Neural crest cell (in vitro differentiated cells): ENCODE measurements around the gene USP6NL. TPM values are rescaled to one million over a fixed set of nuclear protein-coding genes. Genes with fewer than 3 reads are reported as not detected.
"Not testable (repeated sequence)": the region's sequence is repeated elsewhere in the genome, so short reads cannot be mapped to it uniquely, and the experiment has no call there.

ENCODE experiments used
- DNase-seq: peaks from one replicate; pipeline ENCODE4 v3.0.0; 2021; ENCODE audit warnings: low read depth, mixed read lengths, low spot score
- H3K27ac Mint-ChIP-seq: one replicate; pipeline ENCODE4 v1.8.0; 2021; ENCODE audit warnings: mild to moderate bottlenecking, mixed read lengths; ENCODE audit not compliant: unreplicated experiment
- H3K27me3 Mint-ChIP-seq: 2 replicates; pipeline ENCODE4 v1.8.0; 2021; ENCODE audit warnings: low read depth, mild to moderate bottlenecking, mixed read lengths
- H3K36me3 Mint-ChIP-seq: 2 replicates; pipeline ENCODE4 v1.8.0; 2021; ENCODE audit warnings: low read depth, mild to moderate bottlenecking, mixed read lengths
- H3K4me1 Mint-ChIP-seq: 2 replicates; pipeline ENCODE4 v1.8.0; 2021; ENCODE audit warnings: mixed read lengths
- H3K4me3 Mint-ChIP-seq: one replicate; pipeline ENCODE4 v1.8.0; 2021; ENCODE audit warnings: mild to moderate bottlenecking, mixed read lengths
- H3K9me3 Mint-ChIP-seq: 2 replicates; pipeline ENCODE4 v1.8.0; 2021; ENCODE audit warnings: mixed read lengths
- total RNA-seq: library from RNA; stranded (reverse); gene quantifications from 2 replicates; pipeline ENCODE4 v1.2.1, GENCODE V29; 2021
- TF ChIP-seq, protein P1 (sequence below): fragments of 200-600 bp; sonication (generic); conservative IDR thresholded peaks from 2 replicates; pipeline ENCODE4 v1.5.0; 2021; ENCODE audit warnings: antibody characterized with exemption, mild to moderate bottlenecking

USP6NL gene
- total RNA-seq, 1 donor from 2014 or later, result 35.3 TPM

DNA sequence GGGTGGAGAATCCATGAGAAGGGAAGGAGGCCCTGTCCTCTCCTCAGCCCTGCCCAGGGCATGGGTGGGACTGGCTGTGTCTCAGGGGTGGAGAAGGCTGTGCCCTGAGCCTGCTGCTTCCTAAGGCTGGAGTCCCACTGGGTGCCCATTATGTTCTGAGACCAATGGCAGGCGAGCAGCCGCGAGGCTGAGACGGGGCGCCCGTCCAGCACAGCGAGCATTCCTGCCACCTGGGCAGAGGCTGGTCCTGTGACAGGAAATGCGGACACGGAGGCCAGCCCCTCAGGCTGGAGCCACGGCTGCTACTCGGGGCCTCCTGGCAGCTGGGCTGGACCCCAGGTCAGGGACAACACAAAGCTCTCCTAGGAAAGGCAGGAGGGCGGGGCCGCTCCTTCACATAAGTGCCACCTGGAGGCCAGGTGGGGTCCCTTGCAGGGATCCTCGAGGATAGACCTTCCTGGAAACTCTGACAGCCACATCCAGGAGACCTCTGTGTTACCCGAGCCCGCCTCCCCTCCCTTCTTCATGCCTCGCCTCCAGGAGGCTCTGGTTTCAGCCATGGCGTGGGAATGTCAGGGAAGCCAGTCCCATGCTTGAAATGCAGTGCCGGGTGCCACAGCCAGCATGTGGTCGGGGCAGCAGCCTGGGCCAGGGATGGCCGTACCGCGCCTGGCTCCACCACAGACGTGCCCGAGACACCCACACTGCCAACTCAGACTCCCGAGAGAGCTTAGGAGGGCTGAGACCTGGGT is 173.9 kb downstream of the USP6NL start:
- Mint-ChIP-seq H3K27ac (no peak overlapping the region), H3K27me3 (no peaks in the 10 kb centered on the region), H3K36me3 (no peaks in the 10 kb centered on the region), H3K9me3 (no peaks in the 10 kb centered on the region), H3K4me3 (no peak overlapping the region), H3K4me1 (peaks cover 28% of the 10 kb centered on the region)
- DNase-seq, result no peak
- TF ChIP-seq, protein P1, sequence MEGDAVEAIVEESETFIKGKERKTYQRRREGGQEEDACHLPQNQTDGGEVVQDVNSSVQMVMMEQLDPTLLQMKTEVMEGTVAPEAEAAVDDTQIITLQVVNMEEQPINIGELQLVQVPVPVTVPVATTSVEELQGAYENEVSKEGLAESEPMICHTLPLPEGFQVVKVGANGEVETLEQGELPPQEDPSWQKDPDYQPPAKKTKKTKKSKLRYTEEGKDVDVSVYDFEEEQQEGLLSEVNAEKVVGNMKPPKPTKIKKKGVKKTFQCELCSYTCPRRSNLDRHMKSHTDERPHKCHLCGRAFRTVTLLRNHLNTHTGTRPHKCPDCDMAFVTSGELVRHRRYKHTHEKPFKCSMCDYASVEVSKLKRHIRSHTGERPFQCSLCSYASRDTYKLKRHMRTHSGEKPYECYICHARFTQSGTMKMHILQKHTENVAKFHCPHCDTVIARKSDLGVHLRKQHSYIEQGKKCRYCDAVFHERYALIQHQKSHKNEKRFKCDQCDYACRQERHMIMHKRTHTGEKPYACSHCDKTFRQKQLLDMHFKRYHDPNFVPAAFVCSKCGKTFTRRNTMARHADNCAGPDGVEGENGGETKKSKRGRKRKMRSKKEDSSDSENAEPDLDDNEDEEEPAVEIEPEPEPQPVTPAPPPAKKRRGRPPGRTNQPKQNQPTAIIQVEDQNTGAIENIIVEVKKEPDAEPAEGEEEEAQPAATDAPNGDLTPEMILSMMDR, result no peak

DNA sequence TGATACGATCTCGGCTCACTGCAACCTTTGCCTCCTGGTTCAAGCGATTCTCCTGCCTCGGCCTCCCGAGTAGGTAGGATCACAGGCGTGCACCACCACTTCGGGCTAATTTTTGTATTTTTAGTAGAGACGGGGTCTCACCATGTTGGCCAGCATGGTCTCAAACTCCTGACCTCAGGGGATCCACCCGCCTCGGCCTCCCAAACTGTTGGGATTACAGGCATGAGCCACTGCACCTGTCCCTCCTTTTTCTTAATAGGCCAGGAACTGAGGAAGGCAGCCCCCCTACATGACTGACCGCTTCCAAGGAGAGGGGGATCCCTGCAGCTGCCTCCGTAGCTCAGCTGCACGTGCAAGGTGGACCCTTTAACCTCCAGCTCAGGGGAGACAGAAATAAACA is 175.0 kb downstream of the USP6NL start:
- DNase-seq, H3K9me3 Mint-ChIP-seq, H3K27me3 Mint-ChIP-seq, H3K4me3 Mint-ChIP-seq, H3K36me3 Mint-ChIP-seq, H3K27ac Mint-ChIP-seq: not testable (repeated sequence)
- H3K4me1 Mint-ChIP-seq, result peaks cover 26% of the 10 kb centered on the region

DNA sequence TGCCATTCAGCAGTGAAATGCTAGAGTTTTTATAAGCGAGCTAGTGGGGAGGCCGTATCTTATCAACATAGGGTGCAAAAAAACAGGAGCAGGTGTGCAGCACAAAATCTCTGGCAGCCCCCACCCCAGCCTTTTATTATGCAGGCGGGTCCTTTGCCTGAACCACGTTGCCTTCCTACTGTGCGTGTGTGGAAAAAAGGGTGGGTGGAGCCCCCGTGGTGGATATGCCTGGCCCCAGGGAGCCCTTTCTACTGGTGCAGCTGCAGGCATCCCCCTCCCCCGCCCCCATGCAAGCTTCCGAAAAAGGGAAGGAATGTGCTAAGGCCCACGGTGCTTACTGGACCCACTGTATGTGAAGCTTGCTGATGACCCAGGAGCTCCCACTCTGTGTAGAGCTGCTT is 175.9 kb downstream of the USP6NL start:
- TF ChIP-seq, protein P1, result no peak
- Mint-ChIP-seq H3K27ac (no peak overlapping the region), H3K27me3 (no peaks in the 10 kb centered on the region), H3K36me3 (no peaks in the 10 kb centered on the region), H3K4me1 (peaks cover 21% of the 10 kb centered on the region), H3K4me3 (no peak overlapping the region), H3K9me3 (no peaks in the 10 kb centered on the region)
- no peak for DNase-seq

DNA sequence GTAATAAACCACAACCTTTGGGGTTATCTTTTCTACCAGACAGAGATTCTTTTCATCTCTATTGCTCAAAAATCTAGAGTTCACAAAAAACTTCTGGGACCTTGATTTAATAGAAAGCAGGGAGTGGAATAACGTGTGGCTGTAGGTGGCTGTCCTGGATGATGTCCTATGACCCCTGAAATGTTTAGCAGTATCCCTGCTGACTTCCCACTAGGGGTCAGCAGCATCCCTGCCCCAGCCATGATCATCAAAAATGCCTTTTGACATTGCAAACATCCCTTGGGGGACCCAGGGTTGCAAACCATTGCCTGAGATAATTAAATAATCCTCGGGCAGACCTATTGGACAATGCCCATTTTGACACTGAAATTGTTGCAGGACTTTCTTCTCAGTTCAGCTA is 177.1 kb downstream of the USP6NL start:
- Mint-ChIP-seq H3K36me3 (no peaks in the 10 kb centered on the region), H3K4me1 (peaks cover 16% of the 10 kb centered on the region), H3K4me3 (no peak overlapping the region), H3K27me3 (no peaks in the 10 kb centered on the region), H3K27ac (no peak overlapping the region), H3K9me3 (peaks cover 3% of the 10 kb centered on the region)
- DNase-seq, result no peak
- TF ChIP-seq, protein P1, result peak; percentile 40

DNA sequence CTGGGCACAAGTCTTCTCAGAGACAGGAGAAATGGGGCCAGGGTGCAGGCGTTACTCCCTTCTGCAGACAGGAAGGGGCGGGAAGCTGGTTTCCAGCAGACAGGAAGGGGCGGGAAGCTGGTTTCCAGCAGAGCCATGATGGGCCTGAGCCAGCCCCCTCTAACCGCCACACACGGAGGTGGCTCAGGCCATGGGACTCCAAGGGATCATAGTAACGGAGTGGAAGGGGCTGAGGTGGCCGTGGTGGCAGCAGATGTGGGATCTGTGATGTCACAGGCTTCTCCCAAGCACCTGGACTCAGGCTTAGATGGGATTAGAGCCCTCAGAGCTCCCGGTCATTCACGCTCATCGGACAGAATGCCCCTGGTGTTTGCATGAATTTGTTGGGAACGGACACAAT is 177.8 kb downstream of the USP6NL start:
- Mint-ChIP-seq H3K4me3 (no peak overlapping the region), H3K27ac (no peak overlapping the region), H3K4me1 (peaks cover 16% of the 10 kb centered on the region), H3K36me3 (no peaks in the 10 kb centered on the region), H3K27me3 (no peaks in the 10 kb centered on the region), H3K9me3 (peaks cover 6% of the 10 kb centered on the region)
- TF ChIP-seq, protein P1, result no peak
- DNase-seq, result no peak

DNA sequence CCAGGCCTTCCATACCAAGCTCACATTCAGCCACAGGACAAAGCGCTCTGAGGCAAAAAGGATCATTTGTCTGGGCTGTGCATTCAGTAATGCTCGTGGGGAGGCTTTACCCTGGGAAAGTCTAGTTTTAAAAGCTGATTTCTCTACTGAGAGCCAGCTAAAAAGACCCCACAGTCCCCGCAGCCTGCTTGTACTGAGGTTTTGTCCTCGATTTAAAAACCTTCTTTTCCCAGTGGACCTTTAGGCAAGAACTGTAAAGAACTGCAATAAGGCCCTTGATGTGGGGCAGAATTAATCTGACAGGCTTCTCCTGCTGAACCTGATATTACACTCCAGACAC is 180.3 kb downstream of the USP6NL start:
- TF ChIP-seq, protein P1, result no peak
- no peaks in the 10 kb centered on the region for H3K36me3 Mint-ChIP-seq
- H3K27ac Mint-ChIP-seq, result no peak overlapping the region
- peaks cover 8% of the 10 kb centered on the region for H3K9me3 Mint-ChIP-seq
- no peaks in the 10 kb centered on the region for H3K27me3 Mint-ChIP-seq
- H3K4me1 Mint-ChIP-seq, result peaks cover 15% of the 10 kb centered on the region
- H3K4me3 Mint-ChIP-seq, result no peak overlapping the region
- no peak for DNase-seq
